ENCODE data around the gene ITGB1. TPM values are rescaled to one million over a fixed set of nuclear protein-coding genes. Genes with fewer than 3 reads are reported as not detected.

The ITGB1 gene
- total RNA-seq, 4 donors from 2014 or later = 70.5 to 323 (median 161) TPM

DNA sequence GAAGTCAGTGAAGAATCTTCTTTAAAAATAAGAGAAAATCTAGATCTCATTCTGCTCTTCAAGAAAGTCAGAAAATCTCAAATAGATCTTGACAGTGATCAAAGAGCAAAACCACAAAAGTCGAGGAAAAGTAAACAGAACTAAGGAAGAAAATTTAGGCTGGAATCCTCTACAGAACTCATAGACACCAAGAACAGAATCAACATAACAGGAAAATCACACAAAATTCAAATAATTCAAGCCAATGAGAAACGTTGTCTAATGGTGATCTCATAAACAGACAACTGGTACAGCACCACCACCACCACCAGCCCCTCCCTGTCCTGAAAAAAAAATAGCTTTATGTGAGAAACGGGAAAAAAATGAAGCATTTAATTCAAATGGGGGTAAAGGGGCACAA, 6.9 kb downstream of the ITGB1 start:
- no peak for TF ChIP-seq POLR2A (IDR thresholded peaks at IDR 0.05)
- TF ChIP-seq, protein P1, sequence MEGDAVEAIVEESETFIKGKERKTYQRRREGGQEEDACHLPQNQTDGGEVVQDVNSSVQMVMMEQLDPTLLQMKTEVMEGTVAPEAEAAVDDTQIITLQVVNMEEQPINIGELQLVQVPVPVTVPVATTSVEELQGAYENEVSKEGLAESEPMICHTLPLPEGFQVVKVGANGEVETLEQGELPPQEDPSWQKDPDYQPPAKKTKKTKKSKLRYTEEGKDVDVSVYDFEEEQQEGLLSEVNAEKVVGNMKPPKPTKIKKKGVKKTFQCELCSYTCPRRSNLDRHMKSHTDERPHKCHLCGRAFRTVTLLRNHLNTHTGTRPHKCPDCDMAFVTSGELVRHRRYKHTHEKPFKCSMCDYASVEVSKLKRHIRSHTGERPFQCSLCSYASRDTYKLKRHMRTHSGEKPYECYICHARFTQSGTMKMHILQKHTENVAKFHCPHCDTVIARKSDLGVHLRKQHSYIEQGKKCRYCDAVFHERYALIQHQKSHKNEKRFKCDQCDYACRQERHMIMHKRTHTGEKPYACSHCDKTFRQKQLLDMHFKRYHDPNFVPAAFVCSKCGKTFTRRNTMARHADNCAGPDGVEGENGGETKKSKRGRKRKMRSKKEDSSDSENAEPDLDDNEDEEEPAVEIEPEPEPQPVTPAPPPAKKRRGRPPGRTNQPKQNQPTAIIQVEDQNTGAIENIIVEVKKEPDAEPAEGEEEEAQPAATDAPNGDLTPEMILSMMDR (IDR thresholded peaks at IDR 0.05) = no peak
- H3K27ac ChIP-seq = peak overlapping the region in 1 of 4 donors; percentile 35
- no peak overlapping the region for H3K4me3 ChIP-seq
- peaks cover 11 to 94% (median 33%) of the 10 kb centered on the region in 3 donors for H3K4me1 ChIP-seq
- no peak for DNase-seq
- H3K27me3 ChIP-seq = no peaks in the 10 kb centered on the region
- no peaks in the 10 kb centered on the region for H3K9me3 ChIP-seq
- WGBS, 2 donors = 25 to 31% methylated on average over 3 of the region's 3 CpGs
- no peaks in the 10 kb centered on the region for H3K36me3 ChIP-seq
- intact Hi-C loops (cut with DNase I) = no loop called here

- WGBS, 2 donors = 56 to 77% methylated on average over 5 of the region's 5 CpGs
These were observed 7.4 kb downstream of the ITGB1 start for GRCh38 chr10:32950591-32951108.

DNA sequence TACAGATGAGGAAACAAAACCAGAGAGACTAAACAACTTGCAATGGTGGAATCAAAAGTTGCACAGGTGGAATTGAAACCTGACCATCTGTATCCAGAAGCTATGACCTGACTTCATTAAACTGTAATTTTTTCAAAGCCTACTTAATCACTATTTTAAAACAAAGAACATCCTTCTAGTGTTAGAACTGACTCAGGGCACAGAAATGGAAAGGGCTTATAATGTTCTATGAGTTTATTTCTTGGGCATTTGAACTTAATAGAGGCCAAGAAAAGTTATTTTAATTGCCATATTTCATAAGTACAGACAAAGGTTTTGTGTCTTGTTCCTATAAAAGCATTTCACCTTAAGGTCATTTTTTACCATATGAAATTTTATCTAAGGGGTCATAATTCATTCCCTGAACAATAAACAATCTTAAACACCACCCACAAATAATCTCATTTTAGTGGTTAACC, 8.8 kb downstream of the ITGB1 start:
- peaks cover 12 to 93% (median 35%) of the 10 kb centered on the region in 3 donors for H3K4me1 ChIP-seq
- intact Hi-C loops (cut with DNase I) = no loop called here
- no peak overlapping the region for H3K27ac ChIP-seq
- H3K4me3 ChIP-seq = no peak overlapping the region
- TF ChIP-seq POLR2A (IDR thresholded peaks at IDR 0.05) = no peak
- TF ChIP-seq, protein P1 (IDR thresholded peaks at IDR 0.05) = no peak
- no peaks in the 10 kb centered on the region for H3K9me3 ChIP-seq
- no peak for DNase-seq
- no peaks in the 10 kb centered on the region for H3K36me3 ChIP-seq
- H3K27me3 ChIP-seq = no peaks in the 10 kb centered on the region

More at GRCh38 chr10:32950591-32951108, 7.4 kb downstream of the ITGB1 start:
- Histone ChIP-seq H3K9me3 (no peaks in the 10 kb centered on the region), H3K36me3 (no peaks in the 10 kb centered on the region), H3K4me1 (peaks cover 11 to 94% (median 34%) of the 10 kb centered on the region in 3 donors), H3K27me3 (no peaks in the 10 kb centered on the region), H3K27ac (peak overlapping the region in 1 of 4 donors; percentile 6), H3K4me3 (no peak overlapping the region)
- DNase-seq = no peak
- no peak for TF ChIP-seq POLR2A (IDR thresholded peaks at IDR 0.05)
- TF ChIP-seq, protein P1 (IDR thresholded peaks at IDR 0.05) = no peak
- intact Hi-C loops (cut with DNase I) = no loop called here

DNA sequence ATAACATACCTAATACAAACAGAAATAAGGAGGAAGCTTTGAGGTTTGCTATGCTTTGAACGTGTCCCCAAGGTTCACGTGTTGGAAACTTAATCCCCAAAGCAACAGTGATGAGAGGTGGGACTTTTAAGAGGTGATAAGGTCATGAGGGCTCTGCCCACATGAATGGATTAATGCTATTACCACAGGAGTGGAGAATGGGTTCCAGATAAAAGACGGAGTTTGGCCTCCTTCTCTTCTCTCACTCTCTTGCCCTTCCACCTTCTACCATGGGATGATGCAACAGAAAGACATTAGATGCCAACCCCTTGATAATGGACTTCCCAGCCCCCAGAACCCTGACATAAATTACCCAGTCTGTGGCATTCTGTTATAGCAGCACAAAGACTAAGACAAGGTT, 9.6 kb downstream of the ITGB1 start:
- Histone ChIP-seq H3K36me3 (no peaks in the 10 kb centered on the region), H3K27me3 (no peaks in the 10 kb centered on the region), H3K9me3 (no peaks in the 10 kb centered on the region), H3K27ac (no peak overlapping the region), H3K4me3 (no peak overlapping the region), H3K4me1 (peaks cover 12 to 93% (median 37%) of the 10 kb centered on the region in 3 donors)
- intact Hi-C loops (cut with DNase I) = no loop called here
- no peak for DNase-seq
- TF ChIP-seq, protein P1 (IDR thresholded peaks at IDR 0.05) = no peak
- no peak for TF ChIP-seq POLR2A (IDR thresholded peaks at IDR 0.05)
- WGBS, 2 donors = 39 to 44% methylated on average over 3 of the region's 3 CpGs

- Histone ChIP-seq H3K27me3 (no peaks in the 10 kb centered on the region), H3K4me3 (no peak overlapping the region), H3K4me1 (peaks cover 13 to 93% (median 34%) of the 10 kb centered on the region in 3 donors), H3K9me3 (no peaks in the 10 kb centered on the region), H3K27ac (no peak overlapping the region), H3K36me3 (no peaks in the 10 kb centered on the region)
- 86 to 88% methylated on average over 5 of the region's 5 CpGs for WGBS, 2 donors
- intact Hi-C loops (cut with DNase I) = no loop called here
- TF ChIP-seq, protein P1 (IDR thresholded peaks at IDR 0.05) = no peak
- TF ChIP-seq POLR2A (IDR thresholded peaks at IDR 0.05) = no peak
- no peak for DNase-seq
These were observed 10.4 kb downstream of the ITGB1 start for GRCh38 chr10:32947586-32947985.
